Erythroblast (primary cell): ENCODE data around the gene TIE1.

ENCODE experiments used
- GATA1 ChIP-seq: IDR thresholded peaks from 2 replicates; pipeline ENCODE4 v1.6.1; 2011; ENCODE audit warnings: low read depth, mild to moderate bottlenecking, control low read depth, low read length, moderate library complexity
- POLR2A ChIP-seq: IDR thresholded peaks from 2 replicates; pipeline ENCODE4 v1.6.1; 2011; ENCODE audit warnings: mild to moderate bottlenecking, low read length

- TF ChIP-seq POLR2A (no peak), GATA1 (no peak)
Observed at GRCh38 chr1:43298055-43298454, 2.7 kb upstream of the TIE1 start.
